Heart right ventricle (tissue), 16 donors: ENCODE measurements around the gene TOX2. TPM values are rescaled to one million over a fixed set of nuclear protein-coding genes. Genes with fewer than 3 reads are reported as not detected.

Experiments
- ATAC-seq, 8 donors: fragments of 200-7000 bp; cut with Tn5 transposase; one replicate each; pipeline ENCODE4 v1.9.1; 2020; ENCODE audit warnings: mild to moderate bottlenecking in 8 of 8, moderate library complexity in 8 of 8, moderate number of reproducible peaks in 1 of 8
- DNase-seq, 2 donors: peaks; one replicate each; pipeline ENCODE4 v3.0.0-alpha.2; 2020
- H3K27ac ChIP-seq, 10 donors: fragments of 200-600 bp; sonication (generic) in 2 of 10; one replicate each; pipeline versions ENCODE4 v1.5.0 to v1.8.0; 2020 to 2022; ENCODE audit warnings: mild to moderate bottlenecking in 3 of 10
- H3K27me3 ChIP-seq, 7 donors: fragments of 200-600 bp; one replicate each; pipeline ENCODE4 v1.8.0; 2021 to 2022; ENCODE audit warnings: mild to moderate bottlenecking in 2 of 7
- H3K36me3 ChIP-seq, 9 donors: fragments of 200-600 bp; sonication (generic) in 1 of 9; one replicate each; pipeline versions ENCODE4 v1.5.0 to v1.8.0; 2020 to 2022; ENCODE audit warnings: mild to moderate bottlenecking in 2 of 9
- H3K4me1 ChIP-seq, 9 donors: fragments of 200-600 bp; sonication (generic) in 1 of 9; one replicate each; pipeline versions ENCODE4 v1.5.0 to v1.8.0; 2020 to 2022; ENCODE audit warnings: mild to moderate bottlenecking in 4 of 9
- H3K4me3 ChIP-seq, 10 donors: fragments of 200-600 bp; sonication (generic) in 2 of 10; one replicate each; pipeline versions ENCODE4 v1.5.0 to v1.8.0; 2020 to 2022; ENCODE audit warnings: mild to moderate bottlenecking in 7 of 10, moderate library complexity in 2 of 10
- H3K9me3 ChIP-seq, 11 donors: fragments of 200-600 bp in 10 of 11; sonication (generic) in 2 of 11; one replicate each; pipeline versions ENCODE4 v1.5.0 to v1.8.0; 2013 to 2022; ENCODE audit warnings: mild to moderate bottlenecking in 2 of 11, control low read depth in 1 of 11, moderate library complexity in 1 of 11
- WGBS, 2 donors: extraction: QIAGEN DNeasy Blood & Tissue Kit; methylation state at CpG; one replicate each; pipeline ENCODE4 v1.1.7; 2013; ENCODE audit warnings: inconsistent platforms in 1 of 2; 5-methylcytosine and 5-hydroxymethylcytosine counted together
- intact Hi-C, 10 donors: fragments of 100-400 bp; cut with DNase I; formaldehyde crosslinking; loops; one replicate each; pipeline versions ENCODE4 v1.11.1 to v1.14.2; 2022
- polyA plus RNA-seq, 2 donors: library from polyadenylated mRNA; stranded (reverse); fragments of 200-250 nt; gene quantifications; one replicate each; pipeline ENCODE4 v1.2.3, GENCODE V29; 2013
- total RNA-seq, 10 donors: library from RNA; stranded (reverse); fragmentation: NEBNext Ultra II Directional in 3 of 10; extraction: Animal tissue kit (Norgen Biotek cat#: 25700) in 3 of 10; gene quantifications; one replicate each; pipeline versions ENCODE4 v1.2.1 to v1.2.4, GENCODE V29; 2021 to 2023
- TF ChIP-seq, protein P1 (sequence below), 9 donors: fragments of 200-600 bp; sonication (generic) in 2 of 9; IDR thresholded peaks; one replicate each; pipeline versions ENCODE4 v1.5.0 to v1.8.0; 2021 to 2022; ENCODE audit warnings: antibody characterized with exemption in 9 of 9, mild to moderate bottlenecking in 5 of 9, moderate library complexity in 1 of 9
- donor health status: Arrhythmogenic right ventricular cardiomyopathy.
- donor health status: ischemic (EF 13 %, LVEDD 7.1; RV severe dilation, severe dysfunction).
- donor health status: healthy with polysubstance abuse.
- donor health status: DM: no; HTN: yes; CAD: no.
- donor health status: DM: no; HTN: no; CAD: no.
- donor health status: ischemic (EF 25% LVEDD 6.9; RV normal size, moderate dysfunction).
- donor health status: ischemic (EF 25% LVEDD 5.7; RV mildly dilated, moderate dysfunction).
- donor health status: healthy.
- donor health status: DM: yes; HTN: yes; CAD: no.
- donor health status: Ischemic cardiomyopathy.
- donor health status: ischemic (EF 35%, LVEDD 5.7; RV mildly dilated, moderate dysfunction).
- donor health status: nonischemic (EF 11% LVEDD 7.7; RV severe dilation, severe dysfunction).
- donor health status: DM: yes; HTN: yes; CAD: no.
- donor health status: PGD.
- donor health status: ischemic (EF 29% LVEDD 5.4; RV normal size, mild dysfunction).
- donor health status: nonischemic (EF 23%, LVEDD 6.1; RV moderate dilation, normal function).

TOX2 gene
- total and polyA plus RNA-seq, 12 donors: 0.25 to 2.0 (median 1.1) TPM

DNA sequence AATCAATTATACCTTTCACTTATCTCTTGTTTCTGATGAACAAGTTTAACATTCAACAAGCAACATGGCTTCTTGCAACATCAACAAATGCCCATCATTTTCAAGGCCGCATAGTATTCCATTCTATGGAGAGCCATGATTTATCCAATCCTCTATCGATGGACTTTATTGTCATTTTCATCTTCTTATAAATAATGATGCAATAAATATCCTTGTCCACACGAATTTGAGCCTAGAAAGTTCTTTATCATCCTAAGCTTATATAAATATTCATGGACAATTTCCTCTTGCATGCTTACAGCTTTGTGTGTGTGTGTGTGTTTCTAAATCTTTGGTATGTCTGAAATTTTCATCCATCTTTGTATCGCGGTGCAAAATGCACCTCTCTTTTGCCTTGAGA, 29.1 kb downstream of the TOX2 start:
- no peaks in the 10 kb centered on the region for H3K9me3 ChIP-seq
- peaks cover 0 to 20% (median 7%) of the 10 kb centered on the region in 7 donors for H3K27me3 ChIP-seq
- no peak overlapping the region for H3K4me3 ChIP-seq
- peaks cover 2 to 76% (median 9%) of the 10 kb centered on the region in 9 donors for H3K4me1 ChIP-seq
- H3K27ac ChIP-seq: no peak overlapping the region
- no peaks in the 10 kb centered on the region for H3K36me3 ChIP-seq
- ATAC-seq: no peak
- 89 to 90% methylated on average over 5 of the region's 5 CpGs for WGBS, 2 donors
- TF ChIP-seq, protein P1, sequence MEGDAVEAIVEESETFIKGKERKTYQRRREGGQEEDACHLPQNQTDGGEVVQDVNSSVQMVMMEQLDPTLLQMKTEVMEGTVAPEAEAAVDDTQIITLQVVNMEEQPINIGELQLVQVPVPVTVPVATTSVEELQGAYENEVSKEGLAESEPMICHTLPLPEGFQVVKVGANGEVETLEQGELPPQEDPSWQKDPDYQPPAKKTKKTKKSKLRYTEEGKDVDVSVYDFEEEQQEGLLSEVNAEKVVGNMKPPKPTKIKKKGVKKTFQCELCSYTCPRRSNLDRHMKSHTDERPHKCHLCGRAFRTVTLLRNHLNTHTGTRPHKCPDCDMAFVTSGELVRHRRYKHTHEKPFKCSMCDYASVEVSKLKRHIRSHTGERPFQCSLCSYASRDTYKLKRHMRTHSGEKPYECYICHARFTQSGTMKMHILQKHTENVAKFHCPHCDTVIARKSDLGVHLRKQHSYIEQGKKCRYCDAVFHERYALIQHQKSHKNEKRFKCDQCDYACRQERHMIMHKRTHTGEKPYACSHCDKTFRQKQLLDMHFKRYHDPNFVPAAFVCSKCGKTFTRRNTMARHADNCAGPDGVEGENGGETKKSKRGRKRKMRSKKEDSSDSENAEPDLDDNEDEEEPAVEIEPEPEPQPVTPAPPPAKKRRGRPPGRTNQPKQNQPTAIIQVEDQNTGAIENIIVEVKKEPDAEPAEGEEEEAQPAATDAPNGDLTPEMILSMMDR (IDR thresholded peaks at IDR 0.05): no peak
- intact Hi-C loops: no loop called here
- DNase-seq: no peak

DNA sequence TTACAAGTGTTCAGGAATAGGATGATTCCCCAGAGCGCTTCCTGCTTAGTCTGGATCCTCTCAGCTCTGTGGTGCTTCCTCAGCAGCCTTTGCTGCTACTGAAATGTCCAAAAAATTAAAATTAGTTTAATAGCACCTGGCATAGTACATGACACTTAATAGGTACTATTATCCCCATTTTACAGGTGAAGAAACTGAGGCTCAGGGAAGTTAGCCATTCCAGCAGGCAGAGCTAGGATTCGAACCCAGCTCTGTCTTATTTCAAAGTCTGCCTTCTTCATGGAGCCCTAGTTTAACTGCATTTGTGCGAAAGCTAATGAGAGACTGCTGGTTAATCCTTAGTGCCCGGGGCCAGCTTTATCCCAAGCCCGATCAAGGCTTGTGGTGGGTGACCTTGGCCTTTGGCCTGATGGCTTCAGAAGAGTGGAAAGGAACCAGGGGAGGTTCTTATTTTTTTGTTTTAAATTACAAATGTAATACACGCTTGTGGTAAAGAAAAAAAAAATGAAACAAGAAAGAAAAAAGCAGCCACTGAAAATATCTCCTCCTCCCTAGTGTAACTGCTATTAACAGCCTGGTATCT, 30.1 kb downstream of the TOX2 start:
- Histone ChIP-seq H3K4me1 (peaks cover 0 to 76% (median 3%) of the 10 kb centered on the region in 9 donors), H3K27ac (no peak overlapping the region), H3K4me3 (no peak overlapping the region), H3K27me3 (peaks cover 0 to 22% (median 7%) of the 10 kb centered on the region in 7 donors), H3K36me3 (no peaks in the 10 kb centered on the region), H3K9me3 (no peaks in the 10 kb centered on the region)
- TF ChIP-seq, protein P1 (IDR thresholded peaks at IDR 0.05): no peak
- ATAC-seq (no peak), DNase-seq (no peak)
- WGBS, 2 donors: 83 to 84% methylated on average over 6 of the region's 6 CpGs
- intact Hi-C loops: no loop called here

DNA sequence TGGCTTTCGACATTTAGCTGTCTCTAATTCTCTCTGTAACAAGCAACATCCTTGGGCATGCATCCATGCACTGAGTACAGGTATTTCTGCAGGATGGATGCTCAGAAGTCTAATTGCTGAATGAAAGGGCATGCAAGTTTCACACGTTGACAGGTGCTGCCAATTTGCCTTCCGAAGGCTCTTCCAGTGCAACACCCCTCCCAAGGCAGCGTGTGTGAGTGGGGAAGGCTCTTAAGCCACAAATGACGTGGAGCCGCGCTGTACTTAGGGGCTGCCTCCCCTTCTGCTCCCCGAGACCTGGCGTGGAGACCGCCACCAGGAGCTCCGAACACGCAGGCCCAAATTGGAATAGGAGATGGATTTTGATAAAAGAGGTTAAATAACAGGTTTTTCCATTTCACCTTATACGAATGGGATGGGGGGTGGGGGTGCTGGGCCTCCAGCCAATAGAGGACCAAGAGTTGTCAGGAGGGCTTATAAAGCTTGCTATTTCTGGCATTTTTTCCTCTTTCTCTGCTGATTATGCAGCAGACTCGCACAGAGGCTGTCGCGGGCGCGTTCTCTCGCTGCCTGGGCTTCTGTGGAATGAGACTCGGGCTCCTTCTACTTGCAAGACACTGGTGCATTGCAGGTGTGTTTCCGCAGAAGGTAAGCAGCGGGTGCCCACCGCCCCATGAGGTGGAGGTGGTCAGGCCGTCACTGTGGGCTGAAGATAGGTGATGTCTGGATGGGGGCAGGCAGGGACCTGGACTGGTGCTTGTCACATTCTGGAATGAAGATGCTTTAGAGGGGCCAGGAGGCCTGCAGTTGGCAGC, 30.9 kb downstream of the TOX2 start:
- no peaks in the 10 kb centered on the region for H3K9me3 ChIP-seq
- H3K36me3 ChIP-seq: no peaks in the 10 kb centered on the region
- ATAC-seq (no peak), DNase-seq (no peak)
- intact Hi-C loops: no loop called here
- 81 to 85% methylated on average over 24 of the region's 24 CpGs for WGBS, 2 donors
- H3K27ac ChIP-seq: no peak overlapping the region
- H3K27me3 ChIP-seq: peaks cover 0 to 23% (median 8%) of the 10 kb centered on the region in 7 donors
- H3K4me3 ChIP-seq: no peak overlapping the region
- TF ChIP-seq, protein P1 (IDR thresholded peaks at IDR 0.05): no peak
- peaks cover 0 to 76% (median 3%) of the 10 kb centered on the region in 9 donors for H3K4me1 ChIP-seq

DNA sequence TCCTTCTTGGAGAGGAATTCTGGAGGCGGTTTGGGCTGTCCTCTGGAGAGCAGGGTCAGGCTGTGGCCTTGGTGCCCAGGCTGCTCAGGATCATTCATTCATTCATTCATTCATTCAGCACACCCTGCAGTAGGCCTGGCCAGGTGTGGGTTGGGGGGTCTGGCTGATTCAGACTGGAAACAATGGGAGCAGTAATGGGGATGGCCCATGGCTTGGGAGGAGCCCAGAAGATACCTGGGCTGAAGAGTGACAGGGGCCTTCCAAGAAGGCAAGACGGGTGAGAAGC, 31.5 kb downstream of the TOX2 start:
- TF ChIP-seq, protein P1 (IDR thresholded peaks at IDR 0.05): no peak
- 91 to 95% methylated on average over 2 of the region's 2 CpGs for WGBS, 2 donors

More for the DNA sequence above, 31.5 kb downstream of the TOX2 start:
- intact Hi-C loops: no loop called here
- Histone ChIP-seq H3K9me3 (no peaks in the 10 kb centered on the region), H3K27ac (no peak overlapping the region), H3K27me3 (peaks cover 0 to 22% (median 8%) of the 10 kb centered on the region in 7 donors), H3K36me3 (no peaks in the 10 kb centered on the region), H3K4me3 (no peak overlapping the region), H3K4me1 (peaks cover 0 to 75% (median 3%) of the 10 kb centered on the region in 9 donors)
- ATAC-seq: no peak
- DNase-seq: no peak
